Adrenal gland (tissue), 12 donors: ENCODE data around the gene PDE10A. TPM values are rescaled to one million over a fixed set of nuclear protein-coding genes. Genes with fewer than 3 reads are reported as not detected.

ENCODE experiments used
- DNase-seq, 7 donors: peaks; one replicate each; pipeline ENCODE4 v3.0.0-alpha.2; 2019 to 2020
- H3K27ac ChIP-seq, 5 donors: fragments of 200-600 bp; sonication (generic) in 4 of 5; 1 replicate in 3 of 5; 2 replicates in 2 of 5; pipeline versions ENCODE4 v1.5.1 to v1.8.0; 2016 to 2020; ENCODE audit warnings: mild to moderate bottlenecking in 1 of 5
- H3K27me3 ChIP-seq: fragments of 200-600 bp; 2 replicates; pipeline ENCODE4 v1.8.0; 2021
- H3K36me3 ChIP-seq, 2 donors: fragments of 200-600 bp; replicated peaks in 1 of 2; 1 replicate in 1 of 2; 2 replicates in 1 of 2; pipeline versions ENCODE4 v1.5.1 to v1.8.0; 2018 to 2022
- H3K4me1 ChIP-seq, 2 donors: fragments of 200-600 bp; replicated peaks in 1 of 2; 1 replicate in 1 of 2; 2 replicates in 1 of 2; pipeline versions ENCODE4 v1.5.1 to v1.8.0; 2018 to 2021
- H3K4me3 ChIP-seq, 4 donors: fragments of 200-600 bp; sonication (generic) in 3 of 4; one replicate each; pipeline ENCODE4 v1.5.1; 2016 to 2018
- H3K9me3 ChIP-seq, 3 donors: fragments of 200-600 bp; sonication (generic) in 1 of 3; replicated peaks in 1 of 3; 1 replicate in 2 of 3; 2 replicates in 1 of 3; pipeline versions ENCODE4 v1.5.1 to v1.8.0; 2016 to 2021
- POLR2A ChIP-seq, 2 donors: fragments of 450-650 bp; IDR thresholded peaks; one replicate each; pipeline ENCODE4 v1.6.1; 2017; ENCODE audit warnings: antibody characterized with exemption in 2 of 2, mild to moderate bottlenecking in 2 of 2, moderate library complexity in 1 of 2
- WGBS, 4 donors: extraction: QIAGEN DNeasy Blood & Tissue Kit in 2 of 4; methylation state at CpG; one replicate each; pipeline versions ENCODE4 v1.1.5 to v1.1.7; 2013 to 2017; 5-methylcytosine and 5-hydroxymethylcytosine counted together
- intact Hi-C, 2 donors: fragments of 100-400 bp; cut with DNase I; formaldehyde crosslinking; loops; one replicate each; pipeline versions ENCODE4 v1.14.1 to v1.15.0; 2022 to 2023
- polyA plus RNA-seq, 3 donors: library from polyadenylated mRNA; stranded (reverse); fragments of 200-250 nt in 2 of 3; fragments of 350-450 nt in 1 of 3; fragmentation: Illumina TruSeq in 1 of 3; extraction: RNeasy Lipid Tissue Mini Kit (QIAGEN cat#74804) in 1 of 3; gene quantifications; one replicate each; pipeline ENCODE4 v1.2.3, GENCODE V29; 2013 to 2014
- total RNA-seq, 9 donors: library from RNA; depleted of rRNA in 4 of 9; stranded (reverse); fragments of >200 nt in 4 of 9; fragments of 120-200 nt in 1 of 9; fragmentation: NEBNext Ultra II Directional in 1 of 9; extraction: Animal tissue kit (Norgen Biotek cat#: 25700) in 1 of 9; gene quantifications; one replicate each; pipeline versions ENCODE4 v1.1.0 to v1.2.4, GENCODE V29; 2013 to 2023
- TF ChIP-seq, protein P1 (sequence below), 6 experiments: fragments of 450-650 bp in 4 of 6; fragments of 200-600 bp in 2 of 6; sonication (generic) in 1 of 6; IDR thresholded peaks; 1 replicate in 5 of 6; 2 replicates in 1 of 6; pipeline versions ENCODE4 v1.5.1 to v1.8.0; 2016 to 2021; ENCODE audit warnings: antibody characterized with exemption in 6 of 6, mild to moderate bottlenecking in 2 of 6, moderate library complexity in 1 of 6
- donor health status: healthy with polysubstance abuse.
- donor health status: Bipolar disorder and iron deficiency.
- donor health status: DM: yes; HTN: yes; CAD: no.
- donor health status: DM: no; HTN: no; CAD: no.
- donor health status: DM: no; HTN: no; CAD: no.
- donor health status: DM: yes; HTN: yes; CAD: no.

PDE10A gene
- total and polyA plus RNA-seq, 12 donors, result 4.0 to 199 (median 27.8) TPM

- Histone ChIP-seq H3K9me3 (peaks cover 0 to 5% (median 0%) of the 10 kb centered on the region in 3 donors), H3K27ac (no peak overlapping the region), H3K36me3 (no peaks in the 10 kb centered on the region)
Measured at GRCh38 chr6:165376100-165376499, 286.9 kb downstream of the PDE10A start.

DNA sequence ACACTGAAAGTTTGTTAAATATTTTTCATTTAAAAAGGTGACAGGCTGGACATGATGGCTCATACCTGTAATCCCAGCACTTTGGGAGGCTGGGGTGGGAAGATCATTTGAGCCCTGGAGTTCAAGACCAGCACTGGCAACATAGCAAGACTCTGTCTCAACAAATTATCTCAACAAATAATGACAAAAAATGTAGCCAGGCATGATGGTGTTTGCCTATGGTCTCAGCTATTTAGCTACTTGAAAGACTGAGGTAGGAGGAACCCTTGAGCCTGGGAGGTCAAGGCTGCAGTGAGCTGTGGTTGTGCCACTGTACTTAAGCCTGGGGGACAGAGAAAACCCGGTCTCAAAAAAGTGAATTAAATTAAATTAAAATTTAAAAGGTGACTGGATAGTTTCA is 297.7 kb downstream of the PDE10A start:
- 78 to 95% (median 88%) methylated on average over 1 of the region's 1 CpG for WGBS, 4 donors
- no peak overlapping the region for H3K4me3 ChIP-seq
- TF ChIP-seq POLR2A (IDR thresholded peaks at IDR 0.05), result no peak
- TF ChIP-seq, protein P1, sequence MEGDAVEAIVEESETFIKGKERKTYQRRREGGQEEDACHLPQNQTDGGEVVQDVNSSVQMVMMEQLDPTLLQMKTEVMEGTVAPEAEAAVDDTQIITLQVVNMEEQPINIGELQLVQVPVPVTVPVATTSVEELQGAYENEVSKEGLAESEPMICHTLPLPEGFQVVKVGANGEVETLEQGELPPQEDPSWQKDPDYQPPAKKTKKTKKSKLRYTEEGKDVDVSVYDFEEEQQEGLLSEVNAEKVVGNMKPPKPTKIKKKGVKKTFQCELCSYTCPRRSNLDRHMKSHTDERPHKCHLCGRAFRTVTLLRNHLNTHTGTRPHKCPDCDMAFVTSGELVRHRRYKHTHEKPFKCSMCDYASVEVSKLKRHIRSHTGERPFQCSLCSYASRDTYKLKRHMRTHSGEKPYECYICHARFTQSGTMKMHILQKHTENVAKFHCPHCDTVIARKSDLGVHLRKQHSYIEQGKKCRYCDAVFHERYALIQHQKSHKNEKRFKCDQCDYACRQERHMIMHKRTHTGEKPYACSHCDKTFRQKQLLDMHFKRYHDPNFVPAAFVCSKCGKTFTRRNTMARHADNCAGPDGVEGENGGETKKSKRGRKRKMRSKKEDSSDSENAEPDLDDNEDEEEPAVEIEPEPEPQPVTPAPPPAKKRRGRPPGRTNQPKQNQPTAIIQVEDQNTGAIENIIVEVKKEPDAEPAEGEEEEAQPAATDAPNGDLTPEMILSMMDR (IDR thresholded peaks at IDR 0.05), result no peak
- intact Hi-C loops, result no loop called here
- no peaks in the 10 kb centered on the region for H3K9me3 ChIP-seq
- no peak overlapping the region for H3K27ac ChIP-seq
- no peaks in the 10 kb centered on the region for H3K4me1 ChIP-seq
- H3K36me3 ChIP-seq, result no peaks in the 10 kb centered on the region
- DNase-seq, result no peak
- H3K27me3 ChIP-seq, result no peaks in the 10 kb centered on the region

More at GRCh38 chr6:165376100-165376499, 286.9 kb downstream of the PDE10A start:
- intact Hi-C loops, result no loop called here
- H3K4me3 ChIP-seq, result no peak overlapping the region
- H3K4me1 ChIP-seq, result no peaks in the 10 kb centered on the region
- WGBS, 4 donors, result 88 to 100% (median 95%) methylated on average over 1 of the region's 1 CpG
- no peaks in the 10 kb centered on the region for H3K27me3 ChIP-seq
- DNase-seq, result no peak
- TF ChIP-seq, protein P1 (IDR thresholded peaks at IDR 0.05), result no peak
- TF ChIP-seq POLR2A (IDR thresholded peaks at IDR 0.05), result no peak

DNA sequence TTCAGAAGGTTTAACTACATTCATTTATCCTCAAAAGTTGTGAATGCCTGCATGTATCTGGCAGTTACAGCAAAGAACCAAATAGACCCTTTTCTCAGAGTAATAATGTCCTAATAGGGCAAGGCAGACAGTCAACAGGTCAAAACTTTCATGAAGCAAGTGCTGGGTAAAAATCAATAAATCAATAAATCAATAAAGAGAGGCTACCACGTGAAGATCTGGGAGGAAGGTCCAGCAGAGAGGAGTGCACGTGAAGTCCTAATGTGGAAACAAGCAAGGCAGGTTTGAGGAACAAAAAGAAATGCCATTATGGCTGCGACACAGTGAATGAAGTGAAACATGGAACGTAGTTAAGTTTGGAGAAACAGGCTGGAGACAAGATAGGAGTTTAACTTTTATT is 317.3 kb downstream of the PDE10A start:
- DNase-seq, result no peak
- H3K4me3 ChIP-seq, result no peak overlapping the region
- no peaks in the 10 kb centered on the region for H3K4me1 ChIP-seq
- no peaks in the 10 kb centered on the region for H3K9me3 ChIP-seq
- H3K36me3 ChIP-seq, result no peaks in the 10 kb centered on the region
- TF ChIP-seq POLR2A (IDR thresholded peaks at IDR 0.05), result no peak
- TF ChIP-seq, protein P1 (IDR thresholded peaks at IDR 0.05), result no peak
- intact Hi-C loops, result no loop called here
- WGBS, 4 donors, result 78 to 83% (median 80%) methylated on average over 4 of the region's 4 CpGs
- no peaks in the 10 kb centered on the region for H3K27me3 ChIP-seq
- no peak overlapping the region for H3K27ac ChIP-seq

- DNase-seq, result no peak
- intact Hi-C loops, result no loop called here
- Histone ChIP-seq H3K27me3 (no peaks in the 10 kb centered on the region), H3K36me3 (no peaks in the 10 kb centered on the region), H3K4me1 (no peaks in the 10 kb centered on the region), H3K4me3 (no peak overlapping the region), H3K9me3 (no peaks in the 10 kb centered on the region), H3K27ac (no peak overlapping the region)
- 80 to 89% (median 88%) methylated on average over 5 of the region's 5 CpGs for WGBS, 4 donors
- TF ChIP-seq, protein P1 (IDR thresholded peaks at IDR 0.05), result no peak
- TF ChIP-seq POLR2A (IDR thresholded peaks at IDR 0.05), result no peak
Measured at GRCh38 chr6:165340532-165340931, 322.5 kb downstream of the PDE10A start.
